ELF-1 (cell line): ENCODE results near the gene OTOGL.
"Not testable (repeated sequence)": the region's sequence is repeated elsewhere in the genome, so short reads cannot be mapped to it uniquely, and the experiment has no call there.

ENCODE experiments used
- DNase-seq: peaks from one replicate; pipeline ENCODE4 v3.0.0-alpha.2; 2016; ENCODE audit warnings: low read depth, low spot score

The OTOGL gene

DNA sequence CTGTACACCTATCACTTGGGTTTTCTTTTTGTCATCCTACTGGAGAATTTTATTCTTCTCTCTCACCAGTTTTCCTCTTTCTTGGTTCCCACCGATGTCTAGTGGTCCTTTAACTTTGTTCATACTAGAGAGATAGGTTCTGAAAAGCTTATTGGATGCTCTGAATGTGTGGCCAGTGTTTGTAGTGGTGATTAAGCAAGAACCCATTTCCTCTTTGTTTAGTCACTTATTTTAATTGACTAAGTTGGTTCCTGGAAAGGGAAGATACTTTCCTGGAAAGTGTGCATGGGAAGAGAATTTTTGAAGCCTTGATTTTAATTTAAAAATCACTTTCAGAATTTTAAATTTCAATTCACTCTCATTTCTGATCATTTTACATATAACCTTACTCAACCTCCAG is 127.2 kb downstream of the OTOGL start:
- no peak for DNase-seq

- DNase-seq = not testable (repeated sequence)
Measured at GRCh38 chr12:80227904-80228303, 128.6 kb downstream of the OTOGL start.

- DNase-seq = peak; percentile 39
Measured at GRCh38 chr12:80230068-80230467, 130.7 kb downstream of the OTOGL start.

- no peak for DNase-seq
Measured at GRCh38 chr12:80232837-80233236, 133.5 kb downstream of the OTOGL start.

DNA sequence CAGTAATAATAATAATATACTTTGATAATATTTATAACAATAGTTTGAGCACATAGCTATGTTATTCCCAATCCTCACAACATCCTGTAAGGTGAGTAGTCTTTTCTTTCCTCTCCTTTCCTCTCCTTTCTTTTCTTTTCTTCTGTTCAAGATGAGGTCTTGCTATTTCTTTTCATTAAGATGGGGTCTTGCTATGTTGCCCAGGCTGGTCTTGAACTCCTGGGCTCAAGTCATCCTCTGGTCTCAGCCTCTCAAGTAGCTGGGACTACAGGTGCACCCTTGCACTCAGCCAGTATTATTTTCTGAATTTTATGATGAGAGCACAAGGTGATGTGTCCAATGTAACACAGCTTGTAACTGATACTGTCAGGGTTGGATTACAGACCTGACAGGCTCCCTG is 134.6 kb downstream of the OTOGL start:
- DNase-seq = no peak

DNA sequence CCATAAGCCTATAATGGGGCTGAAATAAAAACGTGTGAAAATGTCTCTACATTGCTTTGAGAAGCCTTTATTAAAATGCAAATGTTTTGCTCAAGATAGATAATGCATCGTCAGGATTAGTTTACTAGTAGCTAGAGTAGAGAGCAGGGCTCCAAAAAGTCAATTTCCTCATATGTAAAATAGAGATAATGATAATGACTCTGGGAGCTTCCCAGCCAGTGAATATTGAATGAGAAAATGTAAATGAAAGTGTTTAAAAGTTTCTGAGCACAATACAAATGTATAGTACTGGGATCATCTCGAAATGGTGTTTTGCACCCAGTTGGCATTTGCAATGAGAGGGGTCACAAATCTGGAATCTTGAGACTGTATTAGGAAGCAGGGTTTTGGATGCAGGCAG is 135.3 kb downstream of the OTOGL start:
- DNase-seq = no peak

DNA sequence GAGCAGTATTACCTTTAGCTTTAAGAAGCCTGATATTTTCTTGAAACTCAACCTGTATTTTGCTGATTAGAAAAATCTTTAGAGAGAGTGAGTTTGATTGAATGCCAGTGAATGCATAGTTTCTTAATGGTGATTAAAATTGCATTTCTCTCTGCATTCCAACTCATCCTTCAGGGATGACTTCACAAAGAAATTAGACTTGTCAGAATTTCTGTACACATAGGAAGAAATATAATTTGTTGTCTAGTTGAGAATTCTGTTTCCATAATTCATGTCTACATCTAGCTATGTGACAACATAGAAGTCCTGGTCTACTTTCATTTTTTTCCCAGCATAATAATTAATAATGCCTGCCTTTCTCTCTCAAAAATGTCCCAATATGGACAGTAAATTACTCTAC is 136.6 kb downstream of the OTOGL start:
- no peak for DNase-seq

DNA sequence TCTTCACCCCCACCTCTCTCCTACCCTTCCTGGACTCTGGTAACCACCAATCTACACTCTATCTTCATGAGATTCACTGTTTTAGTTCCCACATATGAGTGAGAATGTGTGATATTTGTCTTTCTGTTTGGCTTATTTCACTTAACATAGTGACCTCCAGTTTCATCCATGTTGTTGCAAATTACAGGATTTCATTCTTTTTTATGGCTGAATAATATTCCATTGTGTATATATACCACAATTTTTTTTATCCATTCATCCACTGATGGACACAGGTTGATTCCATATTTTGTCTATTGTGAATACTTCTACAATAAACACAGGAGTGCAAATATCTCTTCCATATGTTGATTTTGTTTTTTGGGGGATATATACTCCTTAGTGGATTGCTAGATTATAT is 140.5 kb downstream of the OTOGL start:
- DNase-seq = no peak

DNA sequence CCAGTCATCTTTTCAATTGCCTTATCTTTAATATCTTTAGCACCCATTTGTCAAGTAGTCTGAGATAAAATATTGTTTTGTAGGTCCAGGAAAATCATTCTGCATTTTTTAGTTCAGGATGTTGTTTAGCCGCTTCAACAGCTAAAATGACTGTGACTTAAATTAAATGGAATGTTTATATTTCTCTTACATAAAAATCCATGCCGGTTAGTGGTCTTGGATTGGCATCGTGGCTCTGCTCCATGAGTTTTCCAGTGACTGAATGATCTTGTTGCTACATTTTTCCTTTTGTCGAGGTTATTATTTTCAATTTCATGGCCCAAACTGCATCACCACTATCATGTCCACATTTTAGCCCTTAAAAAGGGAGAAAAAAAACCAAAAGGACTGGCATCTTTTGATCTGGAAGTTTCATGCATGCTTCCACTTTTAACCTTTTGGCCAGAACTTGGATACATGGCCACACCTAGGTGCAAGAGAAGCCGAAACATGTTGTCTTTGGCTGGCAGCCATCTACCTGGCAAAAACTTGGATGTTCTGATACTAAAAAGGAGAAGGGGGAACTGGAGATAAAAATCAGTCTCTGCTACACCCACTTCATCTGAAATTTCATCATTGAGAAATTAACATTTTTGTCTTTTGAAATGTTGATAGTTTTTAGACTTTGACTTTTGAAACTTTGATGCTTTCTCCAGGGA is 142.4 kb downstream of the OTOGL start:
- no peak for DNase-seq

- no peak for DNase-seq
Measured at GRCh38 chr12:80242321-80242720, 143.0 kb downstream of the OTOGL start.

DNA sequence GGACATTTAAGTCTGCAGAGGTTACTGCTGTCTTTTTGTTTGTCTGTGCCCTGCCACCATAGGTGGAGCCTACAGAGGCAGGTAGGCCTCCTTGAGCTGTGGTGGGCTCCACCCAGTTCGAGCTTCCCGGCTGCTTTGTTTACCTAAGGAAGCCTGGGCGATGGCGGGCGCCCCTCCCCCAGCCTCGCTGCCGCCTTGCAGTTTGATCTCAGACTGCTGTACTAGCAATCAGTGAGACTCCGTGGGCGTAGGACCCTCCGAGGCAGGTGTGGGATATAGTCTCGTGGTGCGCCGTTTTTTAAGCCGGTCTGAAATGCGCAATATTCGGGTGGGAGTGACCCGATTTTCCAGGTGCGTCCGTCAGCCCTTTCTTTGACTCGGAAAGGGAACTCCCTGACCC is 150.2 kb downstream of the OTOGL start:
- DNase-seq = peak; percentile 56

- DNase-seq = no peak
Measured at GRCh38 chr12:80257920-80258319, 158.6 kb downstream of the OTOGL start.

- DNase-seq = no peak
Measured at GRCh38 chr12:80260269-80260668, 160.9 kb downstream of the OTOGL start.

GRCh38 chr12:80261403-80261802 is 162.1 kb downstream of the OTOGL start:
- DNase-seq = no peak

- no peak for DNase-seq
Measured at GRCh38 chr12:80262346-80262745, 163.0 kb downstream of the OTOGL start.

GRCh38 chr12:80262771-80263170 is 163.4 kb downstream of the OTOGL start:
- no peak for DNase-seq

GRCh38 chr12:80264386-80264785 is 165.0 kb downstream of the OTOGL start:
- no peak for DNase-seq

GRCh38 chr12:80264891-80265290 is 165.6 kb downstream of the OTOGL start:
- DNase-seq = peak; percentile 5

GRCh38 chr12:80268924-80269749 is 169.8 kb downstream of the OTOGL start:
- no peak for DNase-seq

- DNase-seq = peak; percentile 19
Measured at GRCh38 chr12:80269803-80270552, 170.6 kb downstream of the OTOGL start.

DNA sequence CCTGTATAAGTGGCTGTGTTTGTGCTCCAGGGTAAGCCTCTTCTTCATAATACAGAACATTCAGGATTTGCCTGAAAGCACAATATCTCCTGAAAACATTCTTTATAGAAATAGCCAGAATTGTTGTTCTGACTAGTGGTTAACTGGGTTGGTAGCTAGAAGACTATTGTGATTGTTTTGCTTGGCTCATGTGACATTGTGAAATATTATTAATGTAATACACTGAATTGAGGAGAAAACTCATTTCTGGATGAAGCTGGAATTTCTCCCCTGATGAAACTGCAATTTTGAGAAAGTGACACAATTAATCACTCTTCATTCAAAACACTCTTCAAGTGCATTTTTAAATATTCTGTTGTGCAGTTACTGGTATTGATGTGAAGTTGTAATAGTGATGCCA is 172.4 kb downstream of the OTOGL start:
- no peak for DNase-seq

DNA sequence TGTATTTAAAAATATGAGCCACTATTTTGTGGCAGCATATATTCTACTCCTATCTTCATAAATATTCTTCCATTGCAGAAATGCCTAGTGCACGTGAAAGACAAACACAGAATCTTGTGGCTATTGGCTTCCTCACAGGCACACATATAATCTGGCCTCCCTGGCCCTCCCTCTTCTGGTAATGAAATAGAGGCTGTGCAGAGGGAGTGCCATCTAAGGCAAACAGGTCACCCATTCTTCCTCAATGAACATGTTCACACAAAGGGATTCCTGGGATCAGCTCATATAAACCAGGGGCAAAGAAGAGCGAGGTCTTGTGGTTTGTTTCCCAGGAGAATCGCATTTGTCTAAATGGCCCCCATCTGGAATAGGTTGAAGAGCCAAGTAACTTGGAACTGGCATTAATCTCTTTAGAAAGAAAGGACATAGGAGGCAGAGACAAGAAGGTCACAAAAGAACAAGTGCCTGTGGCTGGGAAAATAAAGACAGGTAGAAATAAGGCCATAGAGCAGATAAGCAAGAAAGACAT is 173.1 kb downstream of the OTOGL start:
- no peak for DNase-seq
